PC-9 (cell line): ENCODE results near the gene CELSR3. TPM values are rescaled to one million over a fixed set of nuclear protein-coding genes. Genes with fewer than 3 reads are reported as not detected.

Experiments used
- BruUV-seq: library from RNA; stranded (reverse); fragments of 400-500 nt; replicated peaks from 2 replicates; lab custom pipeline; 2021; lab: Mats Ljungman, UMichigan
- CTCF ChIA-PET: fragments of 300-600 bp; sonication (Branson Sonifier 250); formaldehyde crosslinking; loops from one replicate; lab custom pipeline; 2022; ENCODE audit warnings: antibody characterized with exemption; lab: Charles Lee
- POLR2A ChIA-PET: fragments of 300-600 bp; sonication (Branson Sonifier 250); formaldehyde crosslinking; loops from one replicate; lab custom pipeline; 2022; ENCODE audit warnings: antibody characterized with exemption; ENCODE audit not compliant: unreplicated experiment; lab: Charles Lee
- DNase-seq, 2 experiments: peaks; one replicate each; pipeline versions ENCODE4 v3.0.0 to v3.0.0-alpha.2; 2015 to 2022; ENCODE audit warnings: mixed read lengths in 1 of 2
- H2AFZ ChIP-seq: fragments of 200-600 bp; sonication (generic); 2 replicates; pipeline ENCODE4 v1.8.1; 2017; ENCODE audit warnings: antibody characterized with exemption
- H3F3A ChIP-seq: fragments of 200-600 bp; sonication (generic); 2 replicates; pipeline ENCODE4 v1.8.1; 2017; ENCODE audit warnings: antibody characterized with exemption, mild to moderate bottlenecking, low read depth; ENCODE audit not compliant: insufficient read depth
- H3K27ac ChIP-seq: fragments of 200-600 bp; sonication (generic); 2 replicates; pipeline ENCODE4 v1.6.1; 2016; ENCODE audit warnings: mixed run types
- H3K27me3 ChIP-seq: fragments of 200-600 bp; sonication (generic); 2 replicates; pipeline ENCODE4 v1.6.1; 2016; ENCODE audit warnings: low read depth, mixed run types; ENCODE audit not compliant: insufficient read depth
- H3K36me3 ChIP-seq: fragments of 200-600 bp; sonication (generic); 2 replicates; pipeline ENCODE4 v1.6.1; 2016; ENCODE audit warnings: low read depth, mixed run types
- H3K4me1 ChIP-seq: fragments of 200-600 bp; sonication (generic); replicated peaks from 2 replicates; pipeline ENCODE4 v1.6.1; 2016; ENCODE audit warnings: mixed run types; ENCODE audit not compliant: insufficient read depth
- H3K4me2 ChIP-seq: fragments of 200-600 bp; sonication (generic); 2 replicates; pipeline ENCODE4 v1.6.1; 2017; ENCODE audit warnings: mixed run types
- H3K4me3 ChIP-seq: fragments of 200-600 bp; sonication (generic); 2 replicates; pipeline ENCODE4 v1.6.1; 2016; ENCODE audit warnings: mixed run types
- H3K79me2 ChIP-seq: fragments of 200-600 bp; sonication (generic); 2 replicates; pipeline ENCODE4 v1.6.1; 2017; ENCODE audit warnings: low read depth, mixed run types
- H3K9me2 ChIP-seq: fragments of 200-600 bp; sonication (generic); 2 replicates; pipeline ENCODE4 v1.8.1; 2017; ENCODE audit warnings: mild to moderate bottlenecking; ENCODE audit not compliant: insufficient read depth
- H3K9me3 ChIP-seq: fragments of 200-600 bp; sonication (generic); 2 replicates; pipeline ENCODE4 v1.8.1; 2016; ENCODE audit warnings: low read depth; ENCODE audit not compliant: insufficient read depth
- H4K20me1 ChIP-seq: fragments of 200-600 bp; sonication (generic); 2 replicates; pipeline ENCODE4 v1.8.1; 2017; ENCODE audit not compliant: insufficient read depth
- EZH2 ChIP-seq: fragments of 200-600 bp; sonication (generic); IDR thresholded peaks from 2 replicates; pipeline ENCODE4 v1.8.0; 2017; ENCODE audit warnings: antibody characterized with exemption, low read depth
- intact Hi-C: fragments of 100-400 bp; cut with micrococcal nuclease; formaldehyde crosslinking; loops from one replicate; pipeline ENCODE4 v1.10.0; 2022; ENCODE audit not compliant: unreplicated experiment
- total RNA-seq: library from RNA; stranded (reverse); gene quantifications from 2 replicates; pipeline ENCODE4 v1.2.3, GENCODE V29; 2021
- TF ChIP-seq, protein P1 (sequence below): fragments of 200-600 bp; sonication (generic); conservative IDR thresholded peaks from 2 replicates; pipeline ENCODE4 v1.6.1; 2017; ENCODE audit warnings: mixed run types, antibody characterized with exemption, mild to moderate bottlenecking, moderate library complexity

CELSR3 gene
- total RNA-seq, 1 experiment from 2014 or later, result 9.9 TPM

DNA sequence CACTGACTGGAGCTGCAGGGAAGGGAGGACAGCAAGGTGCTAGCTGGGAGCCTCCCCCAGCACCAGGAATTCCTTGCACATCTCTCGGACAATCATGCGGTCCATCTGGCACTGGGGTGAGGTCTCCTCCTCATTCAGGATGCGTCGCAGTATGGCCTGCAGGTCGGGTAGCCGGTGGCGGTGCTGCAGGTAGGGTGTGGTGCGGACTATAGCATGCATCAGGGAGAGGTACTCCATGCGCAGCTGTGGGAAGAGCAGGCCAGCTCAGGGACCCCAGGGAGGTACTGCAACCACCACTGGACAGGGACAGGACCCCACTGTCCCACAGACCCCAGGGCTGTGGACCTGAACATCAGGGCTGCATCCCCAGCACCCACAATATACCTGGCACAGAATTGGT, 11.8 kb upstream of the CELSR3 start:
- Histone ChIP-seq H2AFZ (no peak overlapping the region), H3K4me3 (no peak overlapping the region), H3K79me2 (no peaks in the 10 kb centered on the region), H3K9me3 (no peaks in the 10 kb centered on the region), H3K4me1 (no peaks in the 10 kb centered on the region), H3K4me2 (no peak overlapping the region), H3K36me3 (no peaks in the 10 kb centered on the region), H3F3A (no peaks in the 10 kb centered on the region), H4K20me1 (no peaks in the 10 kb centered on the region), H3K27ac (no peak overlapping the region), H3K27me3 (no peaks in the 10 kb centered on the region), H3K9me2 (no peaks in the 10 kb centered on the region)
- BruUV-seq, result no TSS peak
- CTCF ChIA-PET, result no interaction called here
- TF ChIP-seq, protein P1, sequence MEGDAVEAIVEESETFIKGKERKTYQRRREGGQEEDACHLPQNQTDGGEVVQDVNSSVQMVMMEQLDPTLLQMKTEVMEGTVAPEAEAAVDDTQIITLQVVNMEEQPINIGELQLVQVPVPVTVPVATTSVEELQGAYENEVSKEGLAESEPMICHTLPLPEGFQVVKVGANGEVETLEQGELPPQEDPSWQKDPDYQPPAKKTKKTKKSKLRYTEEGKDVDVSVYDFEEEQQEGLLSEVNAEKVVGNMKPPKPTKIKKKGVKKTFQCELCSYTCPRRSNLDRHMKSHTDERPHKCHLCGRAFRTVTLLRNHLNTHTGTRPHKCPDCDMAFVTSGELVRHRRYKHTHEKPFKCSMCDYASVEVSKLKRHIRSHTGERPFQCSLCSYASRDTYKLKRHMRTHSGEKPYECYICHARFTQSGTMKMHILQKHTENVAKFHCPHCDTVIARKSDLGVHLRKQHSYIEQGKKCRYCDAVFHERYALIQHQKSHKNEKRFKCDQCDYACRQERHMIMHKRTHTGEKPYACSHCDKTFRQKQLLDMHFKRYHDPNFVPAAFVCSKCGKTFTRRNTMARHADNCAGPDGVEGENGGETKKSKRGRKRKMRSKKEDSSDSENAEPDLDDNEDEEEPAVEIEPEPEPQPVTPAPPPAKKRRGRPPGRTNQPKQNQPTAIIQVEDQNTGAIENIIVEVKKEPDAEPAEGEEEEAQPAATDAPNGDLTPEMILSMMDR, result no peak
- no peak for TF ChIP-seq EZH2
- intact Hi-C loops, result no loop called here
- no peak for DNase-seq
- POLR2A ChIA-PET, result no interaction called here

DNA sequence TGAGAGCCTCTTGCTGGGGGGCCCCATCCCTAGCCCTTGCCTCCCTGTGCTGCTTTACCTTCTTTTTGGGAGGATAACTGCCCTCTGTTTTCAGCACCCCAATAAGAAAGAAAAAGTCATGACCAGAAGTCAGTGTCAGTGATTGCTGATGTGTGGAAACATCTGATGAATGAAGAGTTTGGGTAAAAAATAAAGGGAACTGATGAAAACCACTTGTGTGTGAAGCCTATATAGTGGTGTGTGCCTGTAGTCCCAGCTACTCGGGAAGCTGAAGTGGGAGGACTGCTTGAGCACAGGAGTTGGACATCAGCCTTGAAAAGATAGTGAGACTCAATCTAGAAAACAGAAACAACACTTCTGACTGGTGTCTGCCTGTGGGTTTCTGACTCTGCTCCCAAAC, 9.8 kb upstream of the CELSR3 start:
- Histone ChIP-seq H3F3A (no peaks in the 10 kb centered on the region), H3K4me3 (no peak overlapping the region), H3K9me3 (no peaks in the 10 kb centered on the region), H3K4me2 (no peak overlapping the region), H3K79me2 (no peaks in the 10 kb centered on the region), H4K20me1 (no peaks in the 10 kb centered on the region), H3K4me1 (no peaks in the 10 kb centered on the region), H3K36me3 (no peaks in the 10 kb centered on the region), H3K27me3 (no peaks in the 10 kb centered on the region), H2AFZ (no peak overlapping the region), H3K9me2 (no peaks in the 10 kb centered on the region), H3K27ac (no peak overlapping the region)
- intact Hi-C loops, result no loop called here
- DNase-seq, result no peak
- BruUV-seq, result no TSS peak
- no peak for TF ChIP-seq EZH2
- TF ChIP-seq, protein P1, result no peak
- ChIA-PET CTCF (no interaction called here), POLR2A (no interaction called here)

DNA sequence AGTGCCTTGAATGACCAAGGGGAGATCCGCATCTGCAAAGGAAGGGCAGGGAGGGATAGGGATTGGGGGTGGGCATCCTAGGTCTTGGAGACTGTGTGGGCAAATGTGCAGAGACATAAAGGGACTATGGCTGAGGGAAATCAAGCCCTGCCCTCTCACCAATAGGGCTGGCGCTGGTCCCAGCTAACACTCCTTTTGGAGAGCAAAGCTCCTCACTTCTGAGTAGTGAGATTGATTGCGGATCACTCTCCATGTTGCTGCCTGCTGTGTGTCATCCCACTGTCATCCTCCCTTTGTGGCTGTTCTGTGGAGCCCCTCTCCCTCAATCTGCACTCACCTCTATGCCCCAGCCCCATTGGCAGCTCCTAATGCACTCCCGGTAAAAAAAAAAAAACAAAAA, 2.2 kb upstream of the CELSR3 start:
- Histone ChIP-seq H3K4me1 (0 out of 2 replicates have a peak, but pooled peaks cover 4% of the 10 kb centered on the region), H3F3A (peaks cover 10% of the 10 kb centered on the region; the same call in 1 of the 2 replicates), H3K9me3 (no peaks in the 10 kb centered on the region; the same call in 1 of the 2 replicates), H4K20me1 (no peaks in the 10 kb centered on the region), H3K4me3 (no peak overlapping the region), H3K79me2 (no peaks in the 10 kb centered on the region), H3K27ac (no peak overlapping the region), H2AFZ (no peak overlapping the region), H3K4me2 (no peak overlapping the region), H3K27me3 (no peaks in the 10 kb centered on the region), H3K9me2 (no peaks in the 10 kb centered on the region), H3K36me3 (no peaks in the 10 kb centered on the region)
- ChIA-PET POLR2A (no interaction called here), CTCF (interaction anchor here (2.8 kb wide), 1 partner anchor 21 kb away, joined by 6 read pairs; the partner anchor contains the start of gene NCKIPSD)
- no TSS peak for BruUV-seq
- TF ChIP-seq EZH2, result no peak
- TF ChIP-seq, protein P1, result no peak
- intact Hi-C loops, result loop anchor here (2.0 to 5.0 kb wide), 3 partner anchors 18 to 223 kb away; partner anchors contain the start of genes CCDC51, COL7A1 and TMA7
- DNase-seq, result no peak
